ENCODE results near the gene FYCO1. TPM values are rescaled to one million over a fixed set of nuclear protein-coding genes. Genes with fewer than 3 reads are reported as not detected.

The FYCO1 gene
- total RNA-seq, 2 donors from 2014 or later, result 17.6 to 25.1 TPM

- Mint-ChIP-seq H3K36me3 (ENCODE audit: insufficient read depth in 2 of 2) (peaks cover 19 to 34% of the 10 kb centered on the region in 2 donors), H3K4me3 (no peak overlapping the region), H3K4me1 (ENCODE audit: low read depth) (peaks cover 52% of the 10 kb centered on the region), H3K9me3 (peaks cover 0 to 4% of the 10 kb centered on the region in 2 donors), H3K27me3 (ENCODE audit: low read depth) (peaks cover 25% of the 10 kb centered on the region), H3K27ac (no peak overlapping the region)
- peak in 1 of 2 donors; percentile 25 for DNase-seq
- ATAC-seq (replicated peaks in 1 of 2), result peak; percentile 17 to 19
These were observed 56.3 kb downstream of the FYCO1 start for GRCh38 chr3:45939341-45939771.

- peak; percentile 86 for DNase-seq
- Mint-ChIP-seq H3K27ac (no peak overlapping the region), H3K36me3 (ENCODE audit: insufficient read depth in 2 of 2) (peaks cover 20 to 38% of the 10 kb centered on the region in 2 donors), H3K9me3 (peaks cover 0 to 4% of the 10 kb centered on the region in 2 donors), H3K4me3 (no peak overlapping the region), H3K27me3 (ENCODE audit: low read depth) (peaks cover 25% of the 10 kb centered on the region), H3K4me1 (ENCODE audit: low read depth) (peaks cover 47% of the 10 kb centered on the region)
- ATAC-seq (replicated peaks in 1 of 2), result peak; percentile 45 to 56
These were observed 56.8 kb downstream of the FYCO1 start for GRCh38 chr3:45938864-45939263.

GRCh38 chr3:45938043-45938435 is 57.6 kb downstream of the FYCO1 start:
- DNase-seq (no peak), ATAC-seq (replicated peaks in 1 of 2) (no peak)
- peaks cover 25% of the 10 kb centered on the region for H3K27me3 Mint-ChIP-seq (ENCODE audit: low read depth)
- H3K4me3 Mint-ChIP-seq, result no peak overlapping the region
- H3K27ac Mint-ChIP-seq, result no peak overlapping the region
- H3K4me1 Mint-ChIP-seq (ENCODE audit: low read depth), result peaks cover 39% of the 10 kb centered on the region
- peaks cover 18 to 44% of the 10 kb centered on the region in 2 donors for H3K36me3 Mint-ChIP-seq (ENCODE audit: insufficient read depth in 2 of 2)
- peaks cover 0 to 4% of the 10 kb centered on the region in 2 donors for H3K9me3 Mint-ChIP-seq

- H3K4me3 Mint-ChIP-seq, result no peak overlapping the region
- peaks cover 24% of the 10 kb centered on the region for H3K27me3 Mint-ChIP-seq (ENCODE audit: low read depth)
- ATAC-seq (replicated peaks in 1 of 2) (no peak), DNase-seq (no peak)
- H3K9me3 Mint-ChIP-seq, result peaks cover 0 to 4% of the 10 kb centered on the region in 2 donors
- H3K27ac Mint-ChIP-seq, result no peak overlapping the region
- peaks cover 16 to 44% of the 10 kb centered on the region in 2 donors for H3K36me3 Mint-ChIP-seq (ENCODE audit: insufficient read depth in 2 of 2)
- peaks cover 33% of the 10 kb centered on the region for H3K4me1 Mint-ChIP-seq (ENCODE audit: low read depth)
These were observed 58.2 kb downstream of the FYCO1 start for GRCh38 chr3:45937206-45938042.

GRCh38 chr3:45936261-45936660 is 59.4 kb downstream of the FYCO1 start:
- peaks cover 17 to 46% of the 10 kb centered on the region in 2 donors for H3K36me3 Mint-ChIP-seq (ENCODE audit: insufficient read depth in 2 of 2)

GRCh38 chr3:45933591-45933990 is 62.0 kb downstream of the FYCO1 start:
- H3K36me3 Mint-ChIP-seq (ENCODE audit: insufficient read depth in 2 of 2), result peaks cover 21 to 45% of the 10 kb centered on the region in 2 donors

More at GRCh38 chr3:45936261-45936660, 59.4 kb downstream of the FYCO1 start:
- Mint-ChIP-seq H3K4me3 (no peak overlapping the region), H3K9me3 (peaks cover 0 to 4% of the 10 kb centered on the region in 2 donors), H3K27ac (no peak overlapping the region), H3K4me1 (ENCODE audit: low read depth) (peaks cover 26% of the 10 kb centered on the region), H3K27me3 (ENCODE audit: low read depth) (peaks cover 16% of the 10 kb centered on the region)
- ATAC-seq (replicated peaks in 1 of 2) (no peak), DNase-seq (no peak)

GRCh38 chr3:45932112-45932511 is 63.5 kb downstream of the FYCO1 start:
- no peaks in the 10 kb centered on the region for H3K4me1 Mint-ChIP-seq (ENCODE audit: low read depth)
- H3K36me3 Mint-ChIP-seq (ENCODE audit: insufficient read depth in 2 of 2), result peaks cover 23 to 50% of the 10 kb centered on the region in 2 donors
- no peak overlapping the region for H3K4me3 Mint-ChIP-seq
- no peak for DNase-seq
- H3K27me3 Mint-ChIP-seq (ENCODE audit: low read depth), result no peaks in the 10 kb centered on the region
- ATAC-seq (replicated peaks in 1 of 2), result no peak
- H3K9me3 Mint-ChIP-seq, result no peaks in the 10 kb centered on the region
- H3K27ac Mint-ChIP-seq, result no peak overlapping the region

More at GRCh38 chr3:45933591-45933990, 62.0 kb downstream of the FYCO1 start:
- peaks cover 2% of the 10 kb centered on the region for H3K4me1 Mint-ChIP-seq (ENCODE audit: low read depth)
- H3K27ac Mint-ChIP-seq, result no peak overlapping the region
- H3K4me3 Mint-ChIP-seq, result no peak overlapping the region
- H3K9me3 Mint-ChIP-seq, result no peaks in the 10 kb centered on the region
- no peak for DNase-seq
- H3K27me3 Mint-ChIP-seq (ENCODE audit: low read depth), result no peaks in the 10 kb centered on the region
- ATAC-seq (replicated peaks in 1 of 2), result no peak

GRCh38 chr3:45931496-45931895 is 64.1 kb downstream of the FYCO1 start:
- no peaks in the 10 kb centered on the region for H3K4me1 Mint-ChIP-seq (ENCODE audit: low read depth)
- no peak overlapping the region for H3K4me3 Mint-ChIP-seq
- no peaks in the 10 kb centered on the region for H3K9me3 Mint-ChIP-seq
- no peak overlapping the region for H3K27ac Mint-ChIP-seq
- H3K27me3 Mint-ChIP-seq (ENCODE audit: low read depth), result no peaks in the 10 kb centered on the region
- peaks cover 23 to 51% of the 10 kb centered on the region in 2 donors for H3K36me3 Mint-ChIP-seq (ENCODE audit: insufficient read depth in 2 of 2)
- ATAC-seq (replicated peaks in 1 of 2) (no peak), DNase-seq (no peak)

GRCh38 chr3:45929042-45929679 is 66.5 kb downstream of the FYCO1 start:
- Mint-ChIP-seq H3K27ac (no peak overlapping the region), H3K36me3 (ENCODE audit: insufficient read depth in 2 of 2) (peaks cover 19 to 43% of the 10 kb centered on the region in 2 donors), H3K27me3 (ENCODE audit: low read depth) (no peaks in the 10 kb centered on the region), H3K4me1 (ENCODE audit: low read depth) (no peaks in the 10 kb centered on the region), H3K4me3 (no peak overlapping the region), H3K9me3 (no peaks in the 10 kb centered on the region)
- ATAC-seq (replicated peaks in 1 of 2) (peak; percentile 85 to 90), DNase-seq (peak; percentile 64 to 74)

GRCh38 chr3:45927881-45928280 is 67.7 kb downstream of the FYCO1 start:
- H3K4me3 Mint-ChIP-seq, result no peak overlapping the region
- no peaks in the 10 kb centered on the region for H3K9me3 Mint-ChIP-seq
- ATAC-seq (replicated peaks in 1 of 2), result no peak
- no peaks in the 10 kb centered on the region for H3K27me3 Mint-ChIP-seq (ENCODE audit: low read depth)
- peaks cover 20 to 42% of the 10 kb centered on the region in 2 donors for H3K36me3 Mint-ChIP-seq (ENCODE audit: insufficient read depth in 2 of 2)
- H3K4me1 Mint-ChIP-seq (ENCODE audit: low read depth), result peaks cover 5% of the 10 kb centered on the region
- no peak overlapping the region for H3K27ac Mint-ChIP-seq
- DNase-seq, result no peak

- H3K4me1 Mint-ChIP-seq (ENCODE audit: low read depth), result peaks cover 18% of the 10 kb centered on the region
- DNase-seq, result peak in 1 of 2 donors; percentile 22
- no peak overlapping the region for H3K4me3 Mint-ChIP-seq
- H3K9me3 Mint-ChIP-seq, result no peaks in the 10 kb centered on the region
- peaks cover 11 to 35% of the 10 kb centered on the region in 2 donors for H3K36me3 Mint-ChIP-seq (ENCODE audit: insufficient read depth in 2 of 2)
- peak; percentile 34 to 66 for ATAC-seq (replicated peaks in 1 of 2)
- peaks cover 9% of the 10 kb centered on the region for H3K27me3 Mint-ChIP-seq (ENCODE audit: low read depth)
- H3K27ac Mint-ChIP-seq, result no peak overlapping the region
These were observed 71.9 kb downstream of the FYCO1 start for GRCh38 chr3:45923755-45924154.

- H3K4me3 Mint-ChIP-seq, result no peak overlapping the region
These were observed 72.6 kb downstream of the FYCO1 start for GRCh38 chr3:45922950-45923590.

GRCh38 chr3:45922039-45922326 is 73.6 kb downstream of the FYCO1 start:
- Mint-ChIP-seq H3K36me3 (ENCODE audit: insufficient read depth in 2 of 2) (peaks cover 11 to 23% of the 10 kb centered on the region in 2 donors), H3K27me3 (ENCODE audit: low read depth) (peaks cover 17% of the 10 kb centered on the region), H3K4me3 (no peak overlapping the region), H3K4me1 (ENCODE audit: low read depth) (peaks cover 23% of the 10 kb centered on the region), H3K9me3 (no peaks in the 10 kb centered on the region), H3K27ac (no peak overlapping the region)
- DNase-seq (no peak), ATAC-seq (replicated peaks in 1 of 2) (no peak)

More at GRCh38 chr3:45922950-45923590, 72.6 kb downstream of the FYCO1 start:
- H3K27me3 Mint-ChIP-seq (ENCODE audit: low read depth), result peaks cover 9% of the 10 kb centered on the region
- DNase-seq (no peak), ATAC-seq (replicated peaks in 1 of 2) (no peak)
- peaks cover 13 to 31% of the 10 kb centered on the region in 2 donors for H3K36me3 Mint-ChIP-seq (ENCODE audit: insufficient read depth in 2 of 2)
- no peak overlapping the region for H3K27ac Mint-ChIP-seq
- peaks cover 23% of the 10 kb centered on the region for H3K4me1 Mint-ChIP-seq (ENCODE audit: low read depth)
- no peaks in the 10 kb centered on the region for H3K9me3 Mint-ChIP-seq
